ENCODE measurements around the gene MRPL48.
"Not testable (repeated sequence)": the region's sequence is repeated elsewhere in the genome, so short reads cannot be mapped to it uniquely, and the experiment has no call there.

Gene MRPL48

GRCh38 chr11:73781303-73781702, 6.4 kb upstream of the MRPL48 start:
- no peak for DNase-seq

DNA sequence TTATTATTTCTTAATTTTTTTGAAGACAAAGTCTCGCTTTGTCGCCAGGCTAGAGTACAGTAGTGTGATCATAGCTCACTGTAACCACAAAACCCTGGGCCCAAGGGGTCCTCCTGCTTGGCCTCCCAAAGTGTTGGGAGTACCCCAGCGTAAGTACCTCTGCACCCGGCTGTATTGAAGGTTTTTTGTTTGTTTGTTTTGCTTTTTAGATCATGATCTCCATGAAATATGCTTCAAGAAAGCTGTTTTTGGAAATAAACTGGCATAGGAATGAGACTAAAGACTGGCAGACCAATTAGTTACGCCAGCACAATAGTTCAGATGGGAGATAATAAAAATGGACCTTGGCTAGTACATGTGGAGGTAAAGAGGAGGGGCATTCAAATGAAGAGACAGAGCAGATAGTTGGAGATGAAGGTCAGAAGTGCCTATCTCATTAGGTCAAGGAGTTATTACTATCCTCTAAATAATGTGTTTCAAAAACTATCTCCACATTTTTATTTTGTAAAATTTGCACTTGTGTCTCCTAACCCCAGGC, 4.1 kb upstream of the MRPL48 start:
- no peak for DNase-seq

GRCh38 chr11:73784080-73784634, 3.5 kb upstream of the MRPL48 start:
- DNase-seq = no peak

DNA sequence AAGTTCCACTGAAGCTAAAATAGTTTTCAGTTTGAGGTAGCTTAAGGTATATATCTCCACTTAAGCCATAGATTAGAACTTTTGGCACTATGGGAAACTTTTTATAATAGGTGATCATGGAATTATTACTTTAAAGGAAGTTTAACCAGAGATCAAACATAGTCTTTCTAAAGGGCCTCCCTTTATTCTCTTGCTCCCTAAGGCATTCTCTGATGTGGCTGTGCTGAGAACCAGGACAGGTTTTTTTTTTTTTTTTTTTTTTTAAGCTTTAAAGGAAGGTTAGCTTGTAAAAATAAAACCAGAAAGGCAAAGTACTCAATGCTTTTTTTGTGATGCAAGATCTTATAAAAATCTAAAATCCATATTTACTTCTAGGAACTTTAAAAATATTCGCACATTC, 2.9 kb upstream of the MRPL48 start:
- DNase-seq = no peak

GRCh38 chr11:73785467-73785866, 2.2 kb upstream of the MRPL48 start:
- DNase-seq = not testable (repeated sequence)

DNA sequence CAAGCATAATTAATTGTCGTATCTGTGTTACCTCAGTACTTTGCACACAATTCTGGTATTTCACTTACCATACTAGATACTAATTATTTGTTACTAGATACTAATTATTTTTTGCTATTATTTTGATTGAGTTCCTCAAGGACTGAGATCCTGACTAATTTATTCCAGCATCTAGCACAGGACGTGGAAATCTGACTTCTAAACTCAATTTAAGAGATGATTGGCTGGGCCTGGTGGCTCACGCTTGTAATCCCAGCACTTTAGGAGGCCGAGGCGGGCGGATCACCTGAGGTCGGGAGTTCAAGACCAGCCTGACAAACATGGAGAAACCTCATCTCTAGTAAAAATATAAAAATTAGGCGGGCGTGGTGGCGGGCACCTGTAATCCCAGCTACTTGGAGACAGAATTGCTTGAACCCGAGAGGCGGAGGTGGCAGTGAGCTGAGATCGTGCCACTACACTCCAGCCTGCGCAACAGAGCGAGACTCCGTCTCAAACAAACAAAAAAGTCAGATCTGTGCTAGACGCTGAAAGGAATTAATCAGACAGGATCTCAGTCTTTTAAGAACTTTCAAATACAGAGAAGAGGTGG, 527 bp upstream of the MRPL48 start:
- no peak for DNase-seq

DNA sequence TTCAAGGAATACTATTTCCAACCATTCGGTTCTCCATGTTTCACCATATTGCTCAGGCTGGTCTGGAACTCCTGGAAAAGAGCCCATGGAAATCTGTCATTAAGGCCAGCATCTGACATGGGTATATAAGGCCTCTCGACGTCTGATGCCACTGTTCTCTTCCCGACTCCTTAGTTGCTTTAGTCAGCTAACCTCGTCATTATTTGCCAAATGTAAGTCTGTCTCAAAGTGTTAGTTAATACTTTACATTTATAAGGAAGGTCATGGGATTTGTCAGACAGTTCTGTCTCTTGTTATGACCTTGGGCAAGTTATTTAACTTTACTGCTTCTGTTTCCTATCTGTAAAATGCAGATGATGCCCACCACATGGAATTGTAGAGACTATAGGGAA, 1.6 kb downstream of the MRPL48 start:
- no peak for DNase-seq

DNA sequence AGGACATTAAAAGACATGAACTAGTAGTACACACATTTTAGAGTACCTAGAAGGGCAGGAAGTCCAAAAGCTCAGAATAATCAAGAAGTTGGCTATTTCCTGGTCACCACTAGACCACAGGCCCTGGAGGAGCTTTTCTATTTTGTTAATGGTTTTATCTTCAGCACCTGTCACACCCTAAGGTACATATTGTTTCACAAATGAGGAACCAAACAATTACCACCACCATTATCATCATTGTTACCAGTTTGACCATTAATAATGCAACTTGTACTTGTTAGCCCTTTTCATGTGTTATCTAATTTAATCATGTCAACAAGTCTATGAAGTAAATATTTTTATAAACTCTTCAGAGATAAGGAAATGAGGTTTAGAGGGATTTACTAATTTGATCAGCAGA, 4.9 kb downstream of the MRPL48 start:
- no peak for DNase-seq

- DNase-seq = no peak
Measured at GRCh38 chr11:73795925-73796632, 8.4 kb downstream of the MRPL48 start.

DNA sequence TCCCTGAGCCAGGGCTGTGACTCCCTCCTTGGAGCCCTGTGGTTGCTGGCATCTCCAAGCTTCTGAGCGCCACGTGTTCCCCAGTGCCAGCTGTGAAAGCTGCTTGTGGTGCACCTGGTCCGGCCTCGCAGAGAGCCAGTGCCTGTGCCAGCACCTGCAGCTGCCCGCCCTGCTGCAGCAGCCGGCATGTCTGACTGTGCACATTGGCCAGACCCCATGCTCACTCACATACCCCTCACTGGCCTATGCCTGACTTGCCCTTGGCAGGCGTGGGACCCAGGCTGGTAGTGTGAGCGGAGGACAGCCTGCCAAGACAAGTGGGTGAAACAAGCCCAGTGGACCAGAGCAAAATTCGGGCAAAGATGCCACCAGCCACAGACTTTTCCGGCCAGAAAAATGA, 9.8 kb downstream of the MRPL48 start:
- DNase-seq = no peak

- DNase-seq = no peak
Measured at GRCh38 chr11:73800276-73800806, 12.7 kb downstream of the MRPL48 start.

DNA sequence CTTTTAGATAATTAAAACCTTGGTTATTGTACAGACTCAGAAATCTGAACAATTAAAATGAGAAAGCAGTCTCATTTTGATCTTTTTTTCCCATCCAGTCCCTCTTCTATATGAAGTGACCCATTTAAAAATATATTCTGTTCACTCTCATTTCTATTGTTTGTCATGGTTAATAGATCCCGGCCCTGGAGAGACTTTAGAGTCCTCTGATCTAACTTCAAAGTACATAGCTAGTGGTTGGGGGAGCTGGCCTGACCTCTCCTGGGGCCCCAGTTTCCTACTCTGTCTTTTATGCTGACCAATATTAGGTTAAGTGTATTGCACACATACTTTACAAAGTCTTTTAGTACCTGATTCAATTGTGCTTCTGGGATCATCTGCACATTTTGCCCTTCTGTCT, 13.5 kb downstream of the MRPL48 start:
- DNase-seq = no peak

DNA sequence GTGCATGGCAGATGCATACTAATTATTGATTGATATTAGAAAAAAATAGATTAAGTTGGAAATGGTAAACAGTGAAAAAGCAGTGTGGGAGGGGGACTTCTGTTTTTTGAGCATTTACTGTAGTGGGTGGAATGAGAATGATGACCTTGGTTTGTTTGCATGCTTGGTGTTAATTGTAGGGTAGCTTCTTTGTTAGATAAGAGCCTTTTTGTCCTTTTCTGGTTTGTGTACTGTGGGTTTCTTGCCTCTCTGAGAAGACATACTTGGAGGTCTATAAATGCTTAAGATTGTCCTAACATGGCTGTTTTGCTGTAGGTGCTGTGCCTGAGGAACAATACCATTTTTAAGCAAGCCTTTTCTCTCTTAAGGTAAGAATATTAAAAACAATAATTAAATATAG, 17.0 kb downstream of the MRPL48 start:
- DNase-seq = no peak

- DNase-seq = no peak
Measured at GRCh38 chr11:73808052-73808451, 20.4 kb downstream of the MRPL48 start.

- DNase-seq = no peak
Measured at GRCh38 chr11:73810637-73811036, 23.0 kb downstream of the MRPL48 start.

DNA sequence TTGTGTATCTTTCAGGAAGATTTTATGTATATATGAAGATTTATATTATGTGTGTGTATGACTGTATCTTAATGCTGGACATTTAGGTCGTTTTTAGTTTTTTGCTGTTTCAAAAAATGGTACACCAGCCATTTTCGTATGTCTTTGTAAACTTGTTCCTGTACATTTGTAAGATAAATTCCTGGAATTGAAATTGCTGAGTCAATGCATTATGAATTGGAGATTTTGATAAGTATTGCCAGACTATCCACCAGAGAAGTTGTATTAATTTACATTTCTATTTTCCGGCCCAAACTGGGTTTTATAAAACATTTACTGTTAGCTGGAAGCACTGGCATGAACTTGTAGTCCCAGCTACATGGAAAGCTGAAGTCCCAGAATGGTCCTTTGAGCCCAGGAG, 24.6 kb downstream of the MRPL48 start:
- no peak for DNase-seq

DNA sequence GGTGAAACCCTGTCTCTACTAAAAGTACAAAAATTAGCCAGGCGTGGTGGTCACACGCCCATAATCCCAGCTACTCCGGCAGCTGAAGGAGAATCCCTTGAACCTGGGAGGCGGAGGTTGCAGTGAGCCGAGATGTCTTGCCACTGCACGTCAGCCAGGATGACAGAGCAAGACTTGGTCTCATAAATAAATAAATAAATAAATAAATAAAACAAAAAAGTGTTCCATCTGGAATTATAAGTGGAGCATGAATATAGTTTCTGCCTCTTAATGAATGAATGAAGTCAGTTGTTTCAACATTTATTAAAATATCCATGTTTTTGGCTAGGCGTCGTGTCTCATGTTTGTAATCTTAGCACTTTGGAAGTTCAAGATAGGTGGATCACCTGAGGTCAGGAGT, 27.1 kb downstream of the MRPL48 start:
- DNase-seq = no peak

DNA sequence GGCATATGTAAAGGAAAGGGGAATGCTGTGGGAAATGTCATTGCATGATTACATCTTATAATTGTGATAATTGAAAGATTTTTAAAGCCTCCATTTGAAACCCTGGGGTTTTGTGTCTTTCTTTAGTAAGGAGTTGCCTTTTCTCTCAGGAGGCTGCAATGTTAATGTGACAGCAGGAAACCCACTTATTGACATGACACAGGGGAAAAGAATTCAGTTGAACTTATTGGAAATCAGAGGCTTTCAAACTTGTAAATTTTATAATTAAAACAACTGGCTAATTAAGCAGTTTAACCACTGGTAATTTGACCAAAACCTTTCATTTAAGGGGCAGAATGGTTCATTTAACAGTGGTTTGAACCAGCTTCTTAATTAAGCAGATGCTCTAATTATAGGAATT, 31.2 kb downstream of the MRPL48 start:
- no peak for DNase-seq

- no peak for DNase-seq
Measured at GRCh38 chr11:73830261-73830660, 42.6 kb downstream of the MRPL48 start.

DNA sequence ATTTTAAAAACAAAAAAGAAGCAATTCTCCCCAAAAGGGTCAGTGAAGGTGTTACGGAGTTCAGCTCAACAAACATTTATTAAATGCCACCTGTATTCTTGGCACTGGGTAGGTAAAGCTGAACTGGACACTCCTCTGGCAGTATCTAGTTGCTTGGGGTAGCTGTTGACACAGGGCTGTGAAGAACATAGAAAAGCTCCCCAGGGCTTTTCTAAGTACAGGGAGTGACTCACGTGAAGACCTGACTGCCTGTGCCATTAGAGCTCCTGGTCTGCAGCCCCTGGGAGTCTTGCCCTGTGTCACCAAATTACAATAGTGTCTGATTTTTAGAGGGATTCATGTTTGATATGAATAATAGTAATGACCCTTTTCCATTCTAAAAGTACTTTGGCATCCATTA, 45.4 kb downstream of the MRPL48 start:
- DNase-seq = no peak

- DNase-seq = no peak
Measured at GRCh38 chr11:73838443-73839122, 50.9 kb downstream of the MRPL48 start.

- no peak for DNase-seq
Measured at GRCh38 chr11:73839123-73839457, 51.4 kb downstream of the MRPL48 start.

DNA sequence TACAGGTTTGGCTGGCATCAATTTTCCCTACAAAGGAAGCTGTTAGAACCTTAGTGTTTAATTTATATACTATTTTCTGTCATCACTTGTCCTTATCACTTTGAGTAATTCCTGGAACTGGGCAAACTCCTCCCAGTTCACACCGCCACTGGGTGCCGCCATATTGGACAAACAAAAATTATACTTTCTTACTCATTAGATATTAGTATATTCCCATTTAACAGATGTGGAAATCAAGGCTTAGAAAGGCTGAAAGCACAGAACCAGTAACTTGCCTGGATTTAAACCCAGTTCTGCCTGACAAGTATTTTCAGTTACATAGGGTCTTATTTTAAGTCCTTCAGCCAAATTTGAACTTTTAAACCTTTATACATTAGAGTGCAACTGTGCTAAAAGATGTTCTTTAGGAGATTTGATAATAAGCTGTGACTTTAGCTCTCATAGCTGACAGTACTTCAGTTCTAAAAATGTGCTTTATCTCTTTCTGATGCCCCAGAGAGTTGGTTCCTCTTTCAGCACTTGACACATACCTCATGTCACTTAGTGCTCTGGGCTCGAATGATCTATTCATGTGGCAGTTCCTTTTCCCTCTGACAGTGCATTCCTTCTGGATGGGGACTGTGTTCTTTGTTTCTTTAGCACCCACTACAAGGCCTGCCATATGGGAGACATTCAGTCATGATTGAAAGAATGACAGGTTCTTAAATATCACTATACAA, 63.5 kb downstream of the MRPL48 start:
- no peak for DNase-seq
